ENCODE results near the gene HEXIM2. TPM values are rescaled to one million over a fixed set of nuclear protein-coding genes. Genes with fewer than 3 reads are reported as not detected.

HEXIM2 gene
- total RNA-seq, 1 experiment from 2014 or later = 13.5 TPM

GRCh38 chr17:45129426-45129939, 32.2 kb upstream of the HEXIM2 start:
- Histone ChIP-seq H3K79me2 (ENCODE audit: insufficient read depth, low read length) (peaks cover 60% of the 10 kb centered on the region), H3K36me3 (ENCODE audit: control insufficient read depth in 1 of 2, insufficient read depth in 2 of 2, low read length in 2 of 2) (no peaks in the 10 kb centered on the region), H3K9ac (ENCODE audit: low read length) (peak overlapping the region; percentile 82), H2AFZ (ENCODE audit: low read depth, low read length, poor library complexity, severe bottlenecking) (no peak overlapping the region), H3K27me3 (ENCODE audit: insufficient read depth, low read length) (no peaks in the 10 kb centered on the region), H3K9me3 (ENCODE audit: control insufficient read depth in 1 of 2, insufficient read depth in 1 of 2, low read depth in 1 of 2, low read length in 2 of 2) (no peaks in the 10 kb centered on the region), H4K20me1 (ENCODE audit: insufficient read depth) (no peaks in the 10 kb centered on the region), H3K4me3 (replicated peaks in 1 of 2; ENCODE audit: low read depth in 1 of 2, low read length in 2 of 2) (peak overlapping the region in 1 of 2 experiments; percentile 20; a peak in 1 of 4 replicates), H3K4me1 (ENCODE audit: control insufficient read depth in 1 of 2, insufficient read depth in 2 of 2, low read length in 2 of 2) (peaks cover 65 to 78% of the 10 kb centered on the region in 2 experiments), H3K27ac (ENCODE audit: low read depth, low read length) (peak overlapping the region; percentile 89), H3K9me2 (ENCODE audit: insufficient read depth) (no peaks in the 10 kb centered on the region), H3K4me2 (ENCODE audit: low read length) (peak overlapping the region; percentile 100)
- BruUV-seq (replicated peaks) = no TSS peak
- RAD21 ChIA-PET (ENCODE audit: low non-redundant PET in 1 of 2, low total read pairs in 2 of 2, uncharacterized antibody in 2 of 2, unreplicated experiment in 2 of 2) = interaction anchor here in 1 of 2 experiments (1.0 kb wide), 1 partner anchor 59 kb away, joined by 3 read pairs; no protein-coding TSS in a partner anchor
- CTCF ChIA-PET = interaction anchor here (1.2 to 1.5 kb wide), 3 partner anchors 20 to 210 kb away, joined by 3 to 5 read pairs (median 3); partner anchors contain the start of gene NMT1
- DNase-seq (ENCODE audit: low read depth, low spot score) = no peak
- POLR2A ChIA-PET = interaction anchor here (3.2 kb wide), 1 partner anchor 19 kb away, joined by 15 read pairs; the partner anchor contains the start of gene HEXIM1
- intact Hi-C loops (cut with micrococcal nuclease) = no loop called here
- no peak for ATAC-seq
- peak; percentile 69; the same call in 1 of the 2 replicates for TF ChIP-seq MAX (IDR thresholded peaks at IDR 0.05)
- no peak for TF ChIP-seq POLR2AphosphoS5 (IDR thresholded peaks at IDR 0.05; ENCODE audit: low read depth, low read length)
- no peak for TF ChIP-seq YY1 (IDR thresholded peaks at IDR 0.05; ENCODE audit: extremely low read depth, insufficient replicate concordance, low read depth, low read length)

GRCh38 chr17:45129940-45130680, 31.6 kb upstream of the HEXIM2 start:
- intact Hi-C loops (cut with micrococcal nuclease) = loop anchor here (5.0 to 10.0 kb wide), 3 partner anchors 68 to 355 kb away; partner anchors contain the start of gene NMT1
- H3K4me1 ChIP-seq (ENCODE audit: control insufficient read depth in 1 of 2, insufficient read depth in 2 of 2, low read length in 2 of 2) = peaks cover 59 to 73% of the 10 kb centered on the region in 2 experiments

More at GRCh38 chr17:45129940-45130680, 31.6 kb upstream of the HEXIM2 start:
- Histone ChIP-seq H4K20me1 (ENCODE audit: insufficient read depth) (no peaks in the 10 kb centered on the region), H3K4me2 (ENCODE audit: low read length) (peak overlapping the region; percentile 100), H3K79me2 (ENCODE audit: insufficient read depth, low read length) (peaks cover 60% of the 10 kb centered on the region), H3K27me3 (ENCODE audit: insufficient read depth, low read length) (no peaks in the 10 kb centered on the region), H3K9me2 (ENCODE audit: insufficient read depth) (no peaks in the 10 kb centered on the region), H3K4me3 (replicated peaks in 1 of 2; ENCODE audit: low read depth in 1 of 2, low read length in 2 of 2) (peak overlapping the region in 1 of 2 experiments; percentile 20; a peak in 2 of 4 replicates), H3K36me3 (ENCODE audit: control insufficient read depth in 1 of 2, insufficient read depth in 2 of 2, low read length in 2 of 2) (no peaks in the 10 kb centered on the region), H3K27ac (ENCODE audit: low read depth, low read length) (peak overlapping the region; percentile 89), H3K9me3 (ENCODE audit: control insufficient read depth in 1 of 2, insufficient read depth in 1 of 2, low read depth in 1 of 2, low read length in 2 of 2) (no peaks in the 10 kb centered on the region), H3K9ac (ENCODE audit: low read length) (peak overlapping the region; percentile 82), H2AFZ (ENCODE audit: low read depth, low read length, poor library complexity, severe bottlenecking) (no peak overlapping the region)
- ChIA-PET POLR2A (interaction anchor here (3.2 kb wide), 1 partner anchor 18 kb away, joined by 15 read pairs; the partner anchor contains the start of gene HEXIM1), RAD21 (ENCODE audit: low non-redundant PET in 1 of 2, low total read pairs in 2 of 2, uncharacterized antibody in 2 of 2, unreplicated experiment in 2 of 2) (no interaction called here), CTCF (interaction anchor here (0.6 to 1.5 kb wide), 4 partner anchors 21 to 1473 kb away, joined by 3 to 6 read pairs (median 4); partner anchors contain the start of gene NMT1)
- BruUV-seq (replicated peaks) = no TSS peak
- ATAC-seq = peak; percentile 13
- no peak for TF ChIP-seq CTCF (IDR thresholded peaks at IDR 0.05 in 2 of 3, conservative IDR thresholded peaks at IDR 0.05 in 1 of 3; ENCODE audit: borderline replicate concordance in 1 of 3, insufficient read depth in 1 of 3, low read depth in 2 of 3, low read length in 2 of 3)
- TF ChIP-seq ZBTB33 (IDR thresholded peaks at IDR 0.05; ENCODE audit: extremely low read depth, insufficient replicate concordance, low read length) = no peak
- TF ChIP-seq SP1 (IDR thresholded peaks at IDR 0.05; ENCODE audit: low read depth) = peak; percentile 29; the same call in 1 of the 2 replicates
- DNase-seq (ENCODE audit: low read depth, low spot score) = no peak

Data from HCT116 (cell line).